K562 (cell line): ENCODE data around the gene RNF39. TPM values are rescaled to one million over a fixed set of nuclear protein-coding genes. Genes with fewer than 3 reads are reported as not detected.

Source experiments
- ARID2 ChIP-seq: fragments of 450-650 bp; IDR thresholded peaks from 2 replicates; pipeline ENCODE4 v1.6.1; 2017; ENCODE audit warnings: antibody characterized with exemption, mild to moderate bottlenecking
- CBFB ChIP-seq: sonication (generic); formaldehyde crosslinking; IDR thresholded peaks from 2 replicates; pipeline ENCODE4 v1.4.0; 2020; ENCODE audit warnings: mild to moderate bottlenecking, missing genetic modification reagents
- CBX8 ChIP-seq: fragments of 200-600 bp; sonication (generic); IDR thresholded peaks from 2 replicates; pipeline ENCODE4 v1.6.1; 2012; ENCODE audit warnings: borderline replicate concordance, mixed run types, low read depth, mild to moderate bottlenecking, moderate library complexity, mixed read lengths, low read length, control low read depth, inconsistent platforms; ENCODE audit not compliant: poor library complexity, severe bottlenecking; ENCODE audit errors: extremely low read depth
- CCAR2 ChIP-seq: fragments of 200-400 bp; formaldehyde crosslinking; IDR thresholded peaks from 2 replicates; pipeline ENCODE4 v1.6.1; 2017; ENCODE audit warnings: mild to moderate bottlenecking, low read depth, low read length
- CEBPB ChIP-seq: fragments of 450-650 bp; IDR thresholded peaks from 2 replicates; pipeline ENCODE4 v1.6.1; 2016; ENCODE audit warnings: missing genetic modification characterization, missing compliant biosample characterization
- DMBX1 ChIP-seq: fragments of 250-450 bp; sonication (Bioruptor Pico); IDR thresholded peaks from 2 replicates; pipeline ENCODE4 v1.8.0; 2022; ENCODE audit warnings: inconsistent platforms, mild to moderate bottlenecking, moderate library complexity, borderline replicate concordance
- FOXP1 ChIP-seq: sonication (generic); formaldehyde crosslinking; IDR thresholded peaks from 2 replicates; pipeline ENCODE4 v1.8.0; 2022; ENCODE audit warnings: mild to moderate bottlenecking, missing genetic modification reagents
- HDGF ChIP-seq: fragments of 450-650 bp; IDR thresholded peaks from 2 replicates; pipeline ENCODE4 v1.6.1; 2016
- HIVEP1 ChIP-seq: fragments of 250-450 bp; sonication (Bioruptor Pico); IDR thresholded peaks from 2 replicates; pipeline ENCODE4 v1.4.0; 2020; ENCODE audit warnings: mild to moderate bottlenecking
- HOXB6 ChIP-seq: fragments of 250-450 bp; sonication (Bioruptor Pico); IDR thresholded peaks from 2 replicates; pipeline ENCODE4 v1.5.1; 2022; ENCODE audit warnings: mild to moderate bottlenecking, borderline replicate concordance
- LARP7 ChIP-seq: fragments of 450-650 bp; IDR thresholded peaks from 2 replicates; pipeline ENCODE4 v1.6.1; 2016
- MAFG ChIP-seq: fragments of 450-650 bp; conservative IDR thresholded peaks from 2 replicates; pipeline ENCODE4 v1.6.1; 2016; ENCODE audit warnings: missing genetic modification characterization, missing compliant biosample characterization
- MTF1 ChIP-seq: fragments of 250-450 bp; sonication (Bioruptor Pico); IDR thresholded peaks from 2 replicates; pipeline ENCODE4 v1.9.0; 2021; ENCODE audit warnings: moderate library complexity, mild to moderate bottlenecking, inconsistent platforms, borderline replicate concordance
- NELFE ChIP-seq: IDR thresholded peaks from 2 replicates; pipeline ENCODE4 v1.6.1; 2011; ENCODE audit warnings: mild to moderate bottlenecking; ENCODE audit not compliant: insufficient read depth, insufficient read length
- NR2F6 ChIP-seq: fragments of 450-650 bp; formaldehyde crosslinking; IDR thresholded peaks from 2 replicates; pipeline ENCODE4 v1.4.0; 2020; ENCODE audit warnings: mild to moderate bottlenecking
- NR4A1 ChIP-seq, 2 experiments: fragments of 250-450 bp in 1 of 2; fragments of 450-650 bp in 1 of 2; sonication (Bioruptor Pico) in 1 of 2; IDR thresholded peaks; 2 replicates each; pipeline versions ENCODE4 v1.4.0 to v1.6.1; 2016 to 2020; ENCODE audit warnings: mild to moderate bottlenecking in 2 of 2, missing compliant biosample characterization in 1 of 2, missing genetic modification characterization in 1 of 2, moderate library complexity in 1 of 2
- POLR2H ChIP-seq: IDR thresholded peaks from 2 replicates; pipeline ENCODE4 v1.6.1; 2016; ENCODE audit warnings: missing genetic modification characterization, low read depth, mild to moderate bottlenecking, control low read depth, missing compliant biosample characterization, moderate library complexity
- RAD21 ChIP-seq, 2 experiments: fragments of 250-450 bp in 1 of 2; fragments of 450-650 bp in 1 of 2; sonication (Bioruptor Pico) in 1 of 2; formaldehyde crosslinking in 1 of 2; IDR thresholded peaks in 1 of 2; conservative IDR thresholded peaks in 1 of 2; 2 replicates each; pipeline versions ENCODE4 v1.4.0 to v1.8.0; 2020 to 2022; ENCODE audit warnings: mild to moderate bottlenecking in 2 of 2, moderate library complexity in 1 of 2
- SP2 ChIP-seq: IDR thresholded peaks from 2 replicates; pipeline ENCODE4 v1.6.1; 2011; ENCODE audit warnings: mild to moderate bottlenecking, low read depth, low read length, moderate library complexity; ENCODE audit not compliant: poor library complexity, severe bottlenecking; ENCODE audit errors: extremely low read depth
- TFAM ChIP-seq: fragments of 250-450 bp; sonication (Bioruptor Pico); conservative IDR thresholded peaks from 2 replicates; pipeline ENCODE4 v1.5.0; 2021; ENCODE audit warnings: mild to moderate bottlenecking, moderate library complexity
- ZC3H4 ChIP-seq: sonication (generic); formaldehyde crosslinking; IDR thresholded peaks from 2 replicates; pipeline ENCODE4 v1.9.0; 2021; ENCODE audit warnings: missing genetic modification reagents, borderline replicate concordance
- ZNF140 ChIP-seq: fragments of 250-450 bp; sonication (Bioruptor Pico); IDR thresholded peaks from 2 replicates; pipeline ENCODE4 v1.8.0; 2021; ENCODE audit warnings: moderate library complexity, mild to moderate bottlenecking, inconsistent platforms
- ZNF143 ChIP-seq: sonication (generic); formaldehyde crosslinking; IDR thresholded peaks from 2 replicates; pipeline ENCODE4 v1.9.0; 2022; ENCODE audit warnings: mild to moderate bottlenecking, missing genetic modification reagents
- ZNF217 ChIP-seq: sonication (generic); formaldehyde crosslinking; IDR thresholded peaks from 2 replicates; pipeline ENCODE4 v1.8.0; 2022; ENCODE audit warnings: mild to moderate bottlenecking, missing genetic modification reagents
- polyA plus RNA-seq, 8 experiments: library from polyadenylated mRNA; depleted of rRNA in 4 of 8; stranded (reverse) in 5 of 8; unstranded in 3 of 8; fragments of >200 nt; fragmentation: Nextera tagmentation in 2 of 8; fragmentation: Illumina TruSeq in 1 of 8; extraction: Ambion mirVana in 2 of 8; extraction: Trizol in 1 of 8; gene quantifications; 2 replicates each; pipeline versions ENCODE4 v1.2.1 to v1.2.3, GENCODE V29; 2011 to 2014; ENCODE audit warnings: inconsistent platforms in 1 of 8, missing spikeins in 1 of 8
- total RNA-seq, 7 experiments: library from RNA; depleted of rRNA in 6 of 7; stranded (reverse); fragments of >200 nt in 6 of 7; fragmentation: Illumina TruSeq in 2 of 7; extraction: Trizol in 2 of 7; gene quantifications; 2 replicates each; pipeline versions ENCODE4 v1.2.1 to v1.2.3, GENCODE V29; 2011 to 2021; ENCODE audit warnings: low replicate concordance in 1 of 7
- TF ChIP-seq, protein P1 (sequence below), 2 experiments: IDR thresholded peaks; 2 replicates each; pipeline ENCODE4 v1.6.1; 2011; ENCODE audit warnings: borderline replicate concordance in 1 of 2, control low read depth in 1 of 2, low read depth in 1 of 2, low read length in 1 of 2, mild to moderate bottlenecking in 1 of 2, mixed read lengths in 1 of 2, moderate library complexity in 1 of 2; ENCODE audit not compliant: insufficient read depth in 1 of 2, insufficient read length in 1 of 2, poor library complexity in 1 of 2, severe bottlenecking in 1 of 2; ENCODE audit errors: extremely low read depth in 1 of 2
- TF ChIP-seq, protein P2 (sequence below): fragments of 250-450 bp; sonication (Bioruptor Pico); IDR thresholded peaks from 2 replicates; pipeline ENCODE4 v1.8.0; 2021; ENCODE audit warnings: mild to moderate bottlenecking, moderate library complexity

RNF39 gene
- total and polyA plus RNA-seq, 9 of the 15 experiments (the other 6 are each of a cell fraction or from before 2014, with no cell fraction given), result not detected

DNA sequence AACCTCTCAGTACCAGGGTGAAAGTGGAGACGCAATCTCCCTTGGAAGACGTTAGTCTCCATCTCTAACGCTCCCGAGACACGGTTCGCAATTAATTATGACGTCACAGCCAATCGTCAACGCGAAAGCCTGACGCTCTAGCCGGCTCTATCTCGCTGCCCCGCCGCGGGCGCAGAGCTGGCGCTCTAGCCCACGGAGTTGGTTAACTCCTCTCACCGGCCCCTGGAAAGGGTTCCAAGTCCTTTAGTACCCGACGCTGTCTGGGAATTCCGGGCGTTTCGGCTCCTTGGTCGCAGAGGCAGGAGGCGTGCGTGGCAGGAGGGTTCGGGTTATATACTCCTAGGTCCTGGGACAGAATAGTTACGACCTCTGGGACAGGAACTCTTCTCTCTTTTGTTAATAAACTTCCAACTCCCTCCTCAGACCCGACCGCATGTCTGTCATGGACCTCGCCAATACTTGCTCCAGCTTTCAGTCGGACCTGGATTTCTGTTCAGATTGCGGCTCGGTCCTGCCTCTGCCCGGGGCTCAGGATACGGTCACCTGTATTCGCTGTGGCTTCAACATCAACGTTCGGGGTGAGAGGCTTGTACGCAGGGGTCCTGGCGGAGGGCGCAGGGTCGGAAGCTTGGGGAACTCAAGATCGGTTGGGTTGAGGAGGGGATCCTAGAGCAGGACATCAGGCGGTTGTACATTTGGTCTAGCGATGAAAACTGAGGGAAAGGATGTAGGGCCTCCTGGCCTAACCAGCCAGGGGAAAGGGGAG lies 14.3 kb downstream of the RNF39 start, which contains the start of gene POLR1H (continued):
- TF ChIP-seq HDGF, result no peak
- TF ChIP-seq HOXB6 (CRISPR knock-in tag), result no peak
- TF ChIP-seq MAFG (tag), result no peak
- no peak for TF ChIP-seq ZNF217 (CRISPR knock-in tag)
- 0 out of 2 replicates have a peak, but pooled peaks have one; percentile 18 for TF ChIP-seq FOXP1 (CRISPR knock-in tag)
- TF ChIP-seq ZNF143, result no peak
- TF ChIP-seq CBX8, result no peak
- no peak for TF ChIP-seq NR2F6
- TF ChIP-seq RAD21 (CRISPR knock-in tag; conservative IDR thresholded peaks at IDR 0.05 in 1 of 2, IDR thresholded peaks at IDR 0.05 in 1 of 2), result 0 out of 4 replicates have a peak, but pooled peaks of 1 of the 2 experiments have one; percentile 7
- TF ChIP-seq MTF1 (CRISPR knock-in tag), result no peak
- peak; percentile 100 for TF ChIP-seq SP2
- peak; percentile 95 for TF ChIP-seq POLR2H
- TF ChIP-seq ARID2, result no peak
- TF ChIP-seq, protein P1, sequence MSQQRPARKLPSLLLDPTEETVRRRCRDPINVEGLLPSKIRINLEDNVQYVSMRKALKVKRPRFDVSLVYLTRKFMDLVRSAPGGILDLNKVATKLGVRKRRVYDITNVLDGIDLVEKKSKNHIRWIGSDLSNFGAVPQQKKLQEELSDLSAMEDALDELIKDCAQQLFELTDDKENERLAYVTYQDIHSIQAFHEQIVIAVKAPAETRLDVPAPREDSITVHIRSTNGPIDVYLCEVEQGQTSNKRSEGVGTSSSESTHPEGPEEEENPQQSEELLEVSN (IDR thresholded peaks at IDR 0.05; ENCODE audit: borderline replicate concordance in 1 of 2, extremely low read depth in 1 of 2, insufficient read depth in 1 of 2, insufficient read length in 1 of 2, low read depth in 1 of 2, low read length in 1 of 2, poor library complexity in 1 of 2, severe bottlenecking in 1 of 2), result peak in 1 of 2 experiments; percentile 55
- no peak for TF ChIP-seq DMBX1 (CRISPR knock-in tag)
- no peak for TF ChIP-seq LARP7
- TF ChIP-seq ZC3H4 (CRISPR knock-in tag), result no peak; the same call in 1 of the 2 replicates
- TF ChIP-seq CEBPB (tag), result peak; percentile 68; the same call in 1 of the 2 replicates
- 0 out of 2 replicates have a peak, but pooled peaks have one; percentile 6 for TF ChIP-seq NR4A1 (CRISPR knock-in tag; IDR thresholded peaks at IDR 0.05)
- TF ChIP-seq NR4A1 (tag; IDR thresholded peaks at IDR 0.05), result no peak
- no peak for TF ChIP-seq TFAM (CRISPR knock-in tag)
- TF ChIP-seq, protein P2, sequence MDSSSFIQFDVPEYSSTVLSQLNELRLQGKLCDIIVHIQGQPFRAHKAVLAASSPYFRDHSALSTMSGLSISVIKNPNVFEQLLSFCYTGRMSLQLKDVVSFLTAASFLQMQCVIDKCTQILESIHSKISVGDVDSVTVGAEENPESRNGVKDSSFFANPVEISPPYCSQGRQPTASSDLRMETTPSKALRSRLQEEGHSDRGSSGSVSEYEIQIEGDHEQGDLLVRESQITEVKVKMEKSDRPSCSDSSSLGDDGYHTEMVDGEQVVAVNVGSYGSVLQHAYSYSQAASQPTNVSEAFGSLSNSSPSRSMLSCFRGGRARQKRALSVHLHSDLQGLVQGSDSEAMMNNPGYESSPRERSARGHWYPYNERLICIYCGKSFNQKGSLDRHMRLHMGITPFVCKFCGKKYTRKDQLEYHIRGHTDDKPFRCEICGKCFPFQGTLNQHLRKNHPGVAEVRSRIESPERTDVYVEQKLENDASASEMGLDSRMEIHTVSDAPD, result no peak
- TF ChIP-seq CCAR2, result no peak
- TF ChIP-seq HIVEP1, result peak; percentile 62; the same call in 1 of the 2 replicates
- peak; percentile 11 for TF ChIP-seq NELFE
- no peak for TF ChIP-seq ZNF140 (CRISPR knock-in tag)
- TF ChIP-seq CBFB (CRISPR knock-in tag), result no peak
